ENCODE data around the gene THOP1.

The THOP1 gene

DNA sequence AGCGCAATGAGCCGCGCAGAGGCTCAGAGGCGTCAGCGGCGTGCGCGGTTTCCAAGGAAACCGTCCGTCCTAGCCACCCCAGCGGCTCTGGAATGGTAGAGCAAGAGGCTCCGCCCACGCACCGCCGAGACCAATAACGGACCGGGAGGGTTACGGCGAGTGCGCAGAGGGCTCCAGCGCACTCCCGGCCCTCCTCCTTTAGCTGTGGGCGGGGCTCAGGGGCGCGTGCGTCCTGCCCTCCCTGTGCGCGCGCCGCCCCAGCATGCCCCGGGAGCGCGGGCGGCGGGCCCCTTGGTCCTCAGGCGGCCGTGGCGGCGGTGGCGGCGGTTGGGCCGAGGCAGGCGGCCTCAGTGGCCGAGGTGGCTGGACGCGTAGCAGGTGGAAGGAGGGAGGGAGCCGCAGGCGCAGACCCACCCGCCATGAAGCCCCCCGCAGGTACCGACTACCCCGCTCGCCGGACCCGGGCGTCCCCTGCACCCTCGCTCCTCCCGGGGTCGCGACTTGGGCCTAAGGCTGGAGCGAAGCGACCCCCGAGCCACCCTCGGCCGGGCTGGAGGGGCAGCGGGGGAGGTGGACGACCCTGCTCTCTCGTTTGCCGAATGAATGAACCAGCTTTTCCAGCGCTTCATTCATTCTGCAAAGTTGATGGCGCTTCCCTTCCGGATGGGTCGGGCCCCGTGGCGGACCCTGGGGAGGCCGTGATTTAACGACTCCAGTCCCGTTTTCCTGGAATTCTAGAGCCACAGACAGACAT is at the start of gene THOP1:
TSS of gene THOP1 (plus strand) at position 260 of the 754 bp plus-strand sequence. CDS start at position 420, 160 bp downstream.
- DNase-seq: peak; percentile 99

DNA sequence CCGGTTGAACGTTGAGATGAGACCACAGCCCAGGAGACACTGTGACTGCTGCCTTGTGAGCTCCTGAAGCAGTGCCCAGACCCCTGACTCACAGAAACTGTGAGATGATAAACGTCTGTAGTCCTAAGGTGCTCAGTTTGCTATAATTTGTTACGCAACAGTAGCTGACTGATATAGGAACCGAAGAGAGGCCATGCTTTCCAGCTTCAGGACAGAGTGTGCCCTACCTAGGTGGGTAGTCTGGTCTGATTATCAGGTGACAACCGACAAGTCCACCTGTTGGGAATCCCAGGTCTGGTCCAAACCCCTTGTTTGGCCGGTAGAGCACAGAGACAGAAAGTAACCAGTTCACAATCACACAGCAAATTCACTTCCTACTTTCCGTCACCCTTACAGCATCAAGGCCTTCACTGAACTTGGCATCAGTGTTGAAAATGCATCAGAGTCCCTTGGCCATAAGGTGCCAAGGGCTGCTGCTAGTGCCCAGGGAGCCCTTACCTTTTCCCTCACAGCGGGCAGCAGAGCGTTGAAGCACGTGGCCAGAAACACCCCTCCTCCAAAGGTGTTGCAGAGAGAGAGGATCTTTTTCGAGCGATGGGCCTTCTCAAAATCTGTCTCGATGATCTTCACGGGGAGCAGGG is 48.6 kb upstream of the THOP1 start:
- no peak for DNase-seq

DNA sequence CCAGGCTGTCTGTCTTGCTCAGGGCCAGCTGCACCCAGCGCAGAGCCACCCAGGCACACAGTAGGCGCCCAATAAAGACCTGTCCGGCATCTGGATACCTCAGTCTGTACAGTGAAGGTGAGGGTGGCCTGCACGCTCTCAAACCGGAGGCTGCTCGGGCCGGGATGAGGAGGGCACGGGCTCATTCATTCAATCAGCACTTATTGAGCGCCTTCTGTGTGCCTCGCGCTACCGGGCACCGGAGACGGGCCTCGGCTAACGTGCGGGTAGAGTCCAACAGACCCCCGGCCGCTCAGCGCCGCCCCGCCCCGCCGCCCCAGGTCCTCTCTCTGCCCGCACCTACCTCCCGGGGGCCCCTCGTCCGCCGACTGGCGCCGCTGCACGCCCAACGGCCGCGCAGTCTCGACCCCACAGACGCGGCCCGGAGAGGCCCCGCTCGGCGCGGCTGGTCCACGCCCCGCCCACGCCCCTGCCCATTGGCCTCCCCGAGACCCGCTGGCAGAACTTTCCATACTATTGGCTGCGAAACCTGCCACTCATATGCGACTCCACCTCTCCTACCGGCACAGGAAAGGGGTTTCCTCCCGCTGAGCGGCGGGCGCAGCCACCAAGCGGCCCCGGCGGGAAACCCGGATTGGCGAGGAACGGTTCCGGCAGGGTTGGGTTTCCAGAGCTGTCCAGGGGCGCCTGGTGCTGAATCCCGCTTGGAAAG is 45.5 kb upstream of the THOP1 start, which contains the start of gene SLC39A3:
TSS of gene SLC39A3 (minus strand) at position 416 of the 712 bp plus-strand sequence. CDS start 2,760 bp downstream, outside the sequence.
- DNase-seq: peak; percentile 94

DNA sequence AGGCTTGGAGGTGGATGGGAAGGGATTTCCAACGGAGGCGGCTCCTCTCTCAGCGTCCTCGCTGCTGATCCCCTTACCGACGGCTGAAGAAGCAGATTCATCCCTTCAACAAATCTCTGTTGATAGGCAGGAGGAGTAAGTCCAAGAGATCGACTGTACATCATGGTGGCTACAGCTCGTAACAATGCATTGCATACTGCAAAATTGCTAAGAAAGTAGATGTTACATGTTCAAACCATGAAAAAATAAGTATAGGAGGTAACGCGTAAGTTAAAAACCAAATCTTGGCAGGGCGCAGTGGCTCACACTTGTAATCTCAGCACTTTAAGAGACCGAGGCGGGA is 45.0 kb upstream of the THOP1 start:
- no peak for DNase-seq

DNA sequence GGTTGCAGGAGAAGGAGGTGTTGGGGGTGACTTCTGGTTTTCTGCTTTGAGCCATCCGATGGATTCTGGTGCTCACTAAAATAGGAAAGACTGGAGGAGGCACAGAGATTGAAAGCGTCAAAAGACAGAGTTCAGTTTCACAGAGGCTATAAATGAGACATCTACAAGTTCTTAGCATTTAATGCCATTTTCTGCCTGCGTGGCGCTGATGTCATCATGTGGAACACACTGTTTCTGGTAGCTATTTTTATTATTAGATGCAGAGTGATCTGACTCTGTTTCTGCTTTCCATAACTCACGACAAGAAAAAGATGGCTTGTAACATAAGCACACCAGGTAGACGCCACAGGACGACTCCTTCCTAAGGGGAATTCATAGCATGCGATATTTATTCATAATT is 42.2 kb upstream of the THOP1 start:
- DNase-seq: no peak

DNA sequence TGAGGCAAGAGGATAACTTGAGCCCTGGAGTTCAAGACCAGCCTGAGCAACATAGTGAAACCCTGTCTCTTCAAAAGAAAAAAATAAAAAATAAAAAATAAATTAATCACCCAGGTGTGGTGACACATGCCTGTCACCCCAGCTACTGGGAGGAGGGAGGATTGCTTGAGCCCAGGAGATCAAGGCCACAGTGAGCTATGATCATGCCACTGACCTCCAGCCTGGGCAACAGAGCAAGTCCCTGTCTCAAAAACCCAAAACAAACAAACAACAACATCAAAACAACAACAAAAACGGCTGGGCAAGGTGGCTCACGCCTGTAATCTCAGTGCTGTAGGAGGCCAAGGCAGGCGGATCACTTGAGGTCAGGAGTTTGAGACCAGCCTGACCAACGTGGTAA is 41.2 kb upstream of the THOP1 start:
- no peak for DNase-seq

DNA sequence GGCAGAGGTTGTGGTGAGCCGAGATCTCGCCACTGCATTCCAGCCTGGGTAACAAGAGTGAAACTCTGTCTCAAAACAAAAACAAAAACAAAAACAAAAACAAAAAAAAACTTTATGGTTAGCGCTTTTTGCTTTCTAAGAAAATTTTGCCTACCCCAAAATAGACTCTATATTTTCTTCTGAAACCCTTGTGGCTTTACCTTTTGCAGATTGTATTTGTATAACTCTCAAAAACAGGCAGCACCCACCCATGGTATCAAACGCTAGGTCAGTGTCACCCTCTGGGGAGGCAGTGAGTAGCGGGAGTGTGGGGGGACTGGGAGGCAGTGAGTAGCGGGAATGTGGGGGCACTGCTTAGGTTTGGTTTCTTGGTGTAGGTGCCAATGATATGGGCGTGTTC is 38.0 kb upstream of the THOP1 start:
- no peak for DNase-seq

DNA sequence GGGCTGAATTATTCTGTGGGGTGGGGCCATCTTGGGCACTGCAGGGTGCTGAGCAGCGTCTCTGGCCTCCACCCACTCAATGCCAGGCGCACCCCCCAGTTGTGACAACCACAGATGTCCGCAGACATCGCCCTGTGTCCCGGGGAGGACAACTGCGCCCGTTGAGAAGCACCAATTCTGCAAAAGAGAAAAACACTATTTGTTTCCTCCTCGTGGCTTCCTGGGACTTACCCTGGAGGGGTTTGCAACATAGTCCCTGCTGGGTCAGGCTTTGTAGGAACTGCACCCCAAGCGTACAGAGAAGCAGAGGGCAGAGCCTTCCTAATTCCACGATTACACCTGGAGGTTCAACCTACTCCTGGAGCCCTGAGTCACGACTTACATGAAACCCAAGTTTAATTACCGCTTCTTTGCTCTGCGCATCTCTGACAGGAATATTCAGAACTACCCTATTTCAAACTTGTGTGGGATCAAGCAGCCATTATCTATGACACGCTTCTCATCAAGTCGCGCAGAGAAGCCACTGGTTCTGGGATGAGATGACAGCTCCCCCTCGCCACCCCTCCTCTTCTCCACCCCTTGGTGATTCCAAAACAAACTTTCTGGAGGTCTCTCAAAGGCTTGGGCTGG is 34.4 kb upstream of the THOP1 start:
- DNase-seq: no peak

DNA sequence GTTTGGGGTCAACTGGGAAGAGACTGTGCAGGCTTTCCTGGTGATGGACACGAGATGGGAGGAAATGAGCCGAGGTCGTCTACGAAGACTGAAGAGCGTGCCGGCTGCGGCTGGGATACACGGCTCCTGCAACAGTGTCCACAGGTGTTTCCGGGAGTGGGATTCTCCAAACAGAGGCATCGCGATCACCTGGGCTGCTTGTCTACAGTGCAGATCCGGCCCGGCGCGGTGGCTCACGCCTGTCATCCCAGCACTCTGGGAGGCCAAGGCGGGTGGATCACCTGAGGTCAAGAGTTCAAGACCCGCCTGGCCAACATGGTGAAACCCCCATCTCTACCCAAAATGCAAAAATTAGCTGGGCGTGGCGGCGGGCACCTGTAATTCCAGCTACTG is 33.9 kb upstream of the THOP1 start:
- DNase-seq: no peak

DNA sequence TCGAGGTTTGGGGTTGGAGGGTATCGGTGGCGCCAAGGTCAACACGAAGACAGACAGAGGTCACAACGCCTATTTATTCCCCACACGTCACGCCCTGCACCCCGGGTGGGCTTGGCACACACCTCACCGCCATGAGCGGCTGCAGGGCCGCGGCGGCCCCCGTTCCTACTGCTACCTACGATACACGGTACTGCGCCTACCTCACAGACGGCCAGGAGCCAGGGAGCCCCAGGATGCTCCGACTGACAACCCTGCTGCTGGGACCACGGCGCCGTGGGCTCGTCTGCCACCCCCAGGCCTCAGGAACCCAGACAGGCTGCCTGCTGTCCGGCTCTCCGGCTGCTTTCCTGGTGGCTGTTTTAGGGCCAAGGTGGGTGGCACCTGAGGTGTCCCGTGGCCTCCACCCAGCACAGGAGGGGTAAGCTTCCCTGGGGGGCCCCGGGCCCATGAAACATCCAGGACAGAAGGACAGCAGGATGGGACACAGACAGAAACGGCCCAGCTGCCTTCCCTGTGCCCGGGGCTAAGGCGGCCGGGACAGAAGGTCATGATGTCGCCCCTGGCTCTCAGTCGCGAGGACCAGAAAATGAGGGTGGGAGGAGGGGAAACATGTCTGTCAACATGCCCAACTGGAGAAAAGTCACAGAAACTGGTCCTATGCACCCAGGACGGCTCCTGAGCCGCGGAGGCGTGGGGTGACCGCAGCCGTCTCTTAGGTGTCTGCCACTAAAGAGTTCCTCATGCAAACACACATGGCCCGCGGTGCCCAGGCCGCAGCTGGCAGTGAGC is 30.4 kb upstream of the THOP1 start:
- DNase-seq: no peak

DNA sequence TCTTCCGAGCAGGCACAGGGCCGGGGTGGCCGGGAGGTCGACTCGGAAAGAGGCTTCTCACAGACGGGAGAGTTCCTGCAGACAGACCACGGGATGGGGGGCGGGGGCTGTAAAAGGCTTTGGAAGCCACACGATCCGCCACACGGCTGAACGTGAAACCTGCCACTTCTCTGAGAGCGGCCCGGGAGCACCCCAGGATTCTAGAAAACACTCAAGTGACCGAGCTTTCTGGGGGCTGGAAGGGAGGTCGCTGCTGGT is 29.9 kb upstream of the THOP1 start:
- DNase-seq: no peak

DNA sequence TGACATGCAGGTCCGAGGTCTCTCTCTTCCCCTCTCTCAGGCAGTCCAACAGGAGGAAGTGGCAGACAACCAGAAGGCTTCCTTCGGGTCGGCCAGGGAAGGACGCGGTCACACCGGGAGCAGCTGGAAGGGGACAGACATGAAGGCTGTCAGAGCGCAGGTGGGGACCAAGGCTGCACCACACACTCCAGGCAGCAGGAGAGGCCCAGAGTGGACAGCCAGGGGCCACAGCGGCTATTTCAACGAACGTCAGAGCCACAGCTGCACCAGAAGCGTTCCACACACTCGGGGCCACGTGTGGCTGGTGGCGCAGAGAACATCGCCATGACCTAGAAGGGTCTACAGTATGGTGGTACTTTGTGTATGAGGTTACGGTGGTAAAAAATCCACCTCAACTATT is 29.5 kb upstream of the THOP1 start:
- no peak for DNase-seq

DNA sequence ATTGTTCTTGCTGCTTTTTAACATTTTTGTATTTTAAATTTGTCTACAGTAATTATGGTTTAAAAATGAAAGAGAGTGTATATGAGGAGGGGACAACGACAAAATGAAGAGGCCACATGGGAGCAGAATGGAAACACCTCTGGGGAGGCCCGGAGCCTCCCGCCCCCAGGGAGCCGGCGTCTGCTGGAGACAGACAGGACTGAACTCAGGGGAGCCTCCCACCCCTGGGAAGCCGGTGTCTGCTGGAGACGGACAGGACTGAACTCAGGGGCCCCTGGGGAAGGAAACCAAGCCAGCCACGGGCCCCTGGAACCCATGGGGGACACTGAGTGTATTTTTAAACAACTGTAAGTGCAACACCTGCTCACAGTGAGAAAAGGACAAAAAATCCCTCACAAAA is 28.8 kb upstream of the THOP1 start:
- no peak for DNase-seq

DNA sequence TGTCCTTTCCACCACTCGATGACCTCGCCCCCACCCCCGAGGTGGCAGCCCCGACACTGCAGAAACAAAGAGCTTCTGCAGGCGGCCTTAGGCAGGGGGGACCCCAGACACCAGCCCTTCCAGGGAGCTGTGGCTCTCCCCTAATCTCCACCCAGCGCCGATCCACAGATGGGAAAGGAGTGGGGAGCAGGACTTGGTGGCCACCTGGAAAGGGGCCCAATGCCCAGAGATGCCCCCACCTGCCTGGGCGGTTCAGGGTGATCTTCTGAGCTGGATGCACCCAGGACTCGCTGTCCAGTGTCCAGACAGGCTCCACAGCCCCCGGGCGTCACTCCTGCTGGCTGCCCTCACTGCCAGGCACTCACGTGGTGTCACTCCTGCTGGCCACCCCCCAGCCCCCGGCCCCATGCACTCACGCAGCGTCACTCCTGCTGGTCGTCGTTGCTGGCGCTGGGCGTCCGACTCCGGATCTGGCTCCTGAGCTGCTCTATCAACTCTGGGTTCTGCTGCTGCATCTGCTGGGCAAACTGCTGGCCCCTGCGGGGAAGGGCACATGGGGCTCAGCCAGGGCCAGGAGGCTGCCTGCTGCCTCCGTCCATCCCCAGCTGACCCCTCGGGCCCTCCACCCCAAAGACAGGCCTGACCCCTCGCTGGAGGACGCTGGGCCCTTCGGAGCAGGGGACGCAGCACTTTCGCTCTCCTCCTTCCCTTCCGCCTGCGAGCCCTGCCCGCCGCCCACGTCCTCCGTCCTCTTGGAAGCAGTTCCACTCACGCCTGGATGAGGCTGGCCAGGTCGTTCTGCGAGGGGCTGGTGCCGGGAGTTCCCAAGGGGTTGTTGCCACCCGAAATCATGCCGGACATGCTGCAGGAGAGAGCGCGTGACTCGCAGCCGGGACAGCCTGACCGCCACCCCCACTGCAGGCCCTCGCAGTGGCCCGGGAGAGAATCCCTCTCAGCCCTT is 28.1 kb upstream of the THOP1 start:
- DNase-seq: no peak

DNA sequence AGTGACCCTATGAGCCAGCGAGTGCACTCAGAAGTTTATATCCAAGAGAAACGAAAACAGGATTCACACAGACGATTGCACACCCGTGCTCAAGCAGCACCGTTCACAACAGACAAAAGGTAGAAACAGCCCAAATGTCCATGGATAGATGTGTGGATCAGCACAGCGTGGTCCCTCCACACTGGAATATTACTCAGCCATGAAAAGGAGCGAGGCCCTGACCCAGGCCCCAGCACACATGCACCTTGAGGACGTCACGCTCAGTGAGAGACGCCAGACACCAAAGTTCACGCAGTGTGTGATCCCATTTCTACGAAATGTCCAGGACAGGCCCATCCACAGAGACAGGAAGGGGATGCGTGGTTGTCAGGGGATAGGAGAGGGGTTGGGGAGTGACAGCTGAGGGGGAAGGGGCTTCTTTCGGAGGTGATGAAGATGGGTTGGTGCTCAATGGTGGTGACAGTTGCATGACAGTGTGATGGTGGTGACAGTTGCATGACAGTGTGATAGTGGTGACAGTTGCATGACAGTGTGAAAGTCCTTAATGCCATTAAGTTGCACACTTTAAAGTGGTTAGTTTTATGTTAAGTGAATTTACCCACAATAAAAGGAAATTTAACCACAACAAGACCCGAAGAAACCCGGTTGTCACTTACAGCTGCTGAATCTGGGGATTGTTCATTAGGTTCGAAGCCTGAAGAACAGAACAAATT is 26.5 kb upstream of the THOP1 start:
- no peak for DNase-seq

DNA sequence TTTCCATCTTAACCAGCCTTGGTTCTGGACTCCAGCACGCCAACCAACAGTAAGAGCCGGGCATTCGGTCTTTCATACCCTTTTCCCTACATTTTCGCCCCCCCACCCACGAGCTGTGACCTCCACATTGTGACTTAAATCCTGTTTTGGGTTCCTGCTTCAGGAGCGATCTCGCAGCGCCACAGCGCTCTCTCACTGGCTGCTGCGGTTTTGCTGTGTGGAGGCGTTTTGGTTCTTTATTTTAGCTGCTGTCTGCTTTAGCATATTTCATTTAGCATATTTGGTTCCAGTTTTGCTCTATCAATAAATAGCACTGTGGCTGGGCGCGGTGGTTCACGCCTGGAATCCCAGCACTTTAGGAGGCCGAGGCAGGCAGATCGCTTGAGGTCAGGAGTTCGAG is 25.9 kb upstream of the THOP1 start:
- no peak for DNase-seq

DNA sequence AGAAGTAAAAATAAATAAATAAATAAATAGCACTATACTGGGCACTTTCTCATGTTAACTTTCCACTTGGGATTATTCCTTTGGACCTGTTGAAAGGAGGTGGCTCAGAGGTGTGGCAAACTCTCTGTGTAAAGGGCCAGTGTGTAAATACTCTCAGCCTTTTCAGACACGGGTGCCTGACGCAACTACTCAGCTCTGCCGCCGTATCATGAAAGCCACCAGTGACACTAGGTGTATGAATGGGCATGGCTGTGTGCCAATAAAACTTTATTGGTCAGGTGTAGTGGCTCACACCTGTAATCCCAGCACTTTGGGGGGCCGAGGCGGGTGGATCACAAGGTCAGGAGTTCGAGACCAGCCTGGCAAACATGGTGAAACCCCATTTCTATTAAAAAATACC is 25.3 kb upstream of the THOP1 start:
- DNase-seq: no peak

DNA sequence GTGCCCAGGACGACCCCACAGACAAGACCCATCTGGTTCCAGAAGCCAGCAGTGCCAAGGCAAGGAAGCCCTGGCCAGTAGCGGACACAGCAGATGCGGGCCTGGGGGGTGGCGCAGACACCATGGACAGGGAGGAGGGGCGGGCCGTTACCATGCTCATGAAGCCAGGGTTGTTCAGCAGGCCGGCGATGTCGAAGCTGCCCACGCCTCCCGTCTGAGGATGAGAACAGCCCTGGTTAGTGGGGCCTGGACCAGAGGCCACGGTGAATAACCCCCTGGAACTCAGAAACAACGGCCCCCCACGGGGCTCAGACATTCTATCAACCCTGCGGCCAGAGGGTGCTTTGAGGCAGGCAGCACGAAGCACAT is 24.0 kb upstream of the THOP1 start:
- DNase-seq: no peak

DNA sequence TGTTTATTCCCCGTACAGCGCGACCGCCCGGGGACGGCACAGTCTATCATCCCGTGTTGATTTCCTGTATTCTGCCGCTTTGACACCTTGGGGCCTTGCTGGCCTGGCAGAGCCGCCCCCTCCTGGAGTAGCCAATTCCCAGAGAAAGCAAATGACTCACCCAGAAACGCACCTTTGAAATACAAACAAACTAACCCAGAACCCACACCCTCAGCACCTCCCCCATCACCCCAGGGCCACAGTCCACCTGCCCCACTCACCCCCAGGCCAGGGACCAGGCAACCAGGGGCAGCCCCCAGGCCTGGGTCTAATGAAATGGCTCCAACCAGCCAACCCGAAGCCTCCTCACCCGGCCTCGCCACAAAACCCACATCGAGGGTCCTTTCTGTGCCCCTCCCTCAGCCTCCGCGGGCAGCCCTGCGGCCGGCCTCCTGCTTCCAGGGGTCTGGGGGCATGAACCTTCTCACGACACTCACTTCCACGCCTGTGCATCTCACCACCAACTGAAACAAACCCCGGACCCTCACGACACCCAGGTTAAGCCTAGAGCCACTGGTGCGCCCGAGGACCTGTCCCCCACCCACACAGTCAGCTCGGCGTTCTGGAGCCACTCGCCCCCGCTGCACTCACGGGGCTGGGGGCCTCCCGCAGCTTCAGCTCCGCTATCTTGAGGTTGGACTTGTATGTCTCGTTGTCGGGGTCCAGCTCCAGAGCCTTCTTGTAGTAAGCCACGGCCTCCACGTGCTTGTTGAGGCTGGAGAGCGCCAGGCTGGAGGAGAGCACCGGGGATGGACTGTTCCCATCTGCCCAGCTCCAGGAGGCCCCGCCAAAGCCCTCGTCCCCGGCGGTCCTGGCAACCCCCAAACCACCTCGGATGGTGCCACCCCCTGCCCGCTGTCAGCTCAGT is 23.2 kb upstream of the THOP1 start:
- DNase-seq: no peak

Data from NCI-H1436 (cell line).